ENCODE measurements around the gene PLD2.
A peak's percentile ranks its signal among the peaks of the same experiment; 100 is the strongest.
"Not testable (repeated sequence)": the region's sequence is repeated elsewhere in the genome, so short reads cannot be mapped to it uniquely, and the experiment has no call there.

PLD2 gene

DNA sequence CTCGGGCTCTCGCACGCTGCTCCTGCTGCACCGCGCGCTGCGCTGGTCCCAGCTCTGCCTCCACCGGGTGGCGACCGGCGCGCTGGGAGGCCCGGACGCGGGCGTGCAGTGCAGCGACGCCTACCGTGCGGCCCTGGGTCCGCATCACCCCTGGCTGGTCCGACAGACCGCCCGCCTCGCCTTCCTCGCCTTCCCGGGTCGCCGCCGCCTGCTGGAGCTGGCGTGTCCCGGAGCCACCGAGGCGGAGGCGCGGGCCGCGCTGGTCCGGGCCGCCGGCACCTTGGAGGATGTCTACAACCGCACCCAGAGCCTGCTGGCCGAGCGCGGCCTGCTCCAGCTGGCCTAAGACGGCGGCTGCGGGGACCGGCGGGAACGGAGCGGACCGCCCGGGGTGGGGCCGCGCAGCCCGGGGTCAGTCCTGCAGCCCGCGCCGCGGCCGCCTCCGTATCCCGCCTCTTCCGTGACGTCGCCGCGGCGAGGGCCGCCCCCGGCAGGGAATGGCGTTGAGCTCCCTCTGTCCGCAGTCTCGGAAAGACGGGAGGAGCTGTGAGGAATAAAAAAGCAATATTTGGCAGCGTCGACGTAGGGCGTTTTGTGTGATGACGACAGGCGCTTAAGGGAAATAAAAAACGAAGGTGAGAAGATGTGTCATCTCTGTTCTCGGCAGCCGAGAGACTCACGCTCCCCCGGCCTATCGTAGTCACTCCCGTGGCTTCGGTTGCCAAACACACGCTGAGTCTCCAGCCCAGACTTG, 16.8 kb upstream of the PLD2 start:
- DNase-seq: peak; percentile 60

GRCh38 chr17:4790705-4791088, 16.3 kb upstream of the PLD2 start:
- DNase-seq: no peak

- DNase-seq: no peak
These were observed 11.8 kb upstream of the PLD2 start for GRCh38 chr17:4795168-4795567.

GRCh38 chr17:4796552-4796920, 10.4 kb upstream of the PLD2 start:
- DNase-seq: peak; percentile 14

DNA sequence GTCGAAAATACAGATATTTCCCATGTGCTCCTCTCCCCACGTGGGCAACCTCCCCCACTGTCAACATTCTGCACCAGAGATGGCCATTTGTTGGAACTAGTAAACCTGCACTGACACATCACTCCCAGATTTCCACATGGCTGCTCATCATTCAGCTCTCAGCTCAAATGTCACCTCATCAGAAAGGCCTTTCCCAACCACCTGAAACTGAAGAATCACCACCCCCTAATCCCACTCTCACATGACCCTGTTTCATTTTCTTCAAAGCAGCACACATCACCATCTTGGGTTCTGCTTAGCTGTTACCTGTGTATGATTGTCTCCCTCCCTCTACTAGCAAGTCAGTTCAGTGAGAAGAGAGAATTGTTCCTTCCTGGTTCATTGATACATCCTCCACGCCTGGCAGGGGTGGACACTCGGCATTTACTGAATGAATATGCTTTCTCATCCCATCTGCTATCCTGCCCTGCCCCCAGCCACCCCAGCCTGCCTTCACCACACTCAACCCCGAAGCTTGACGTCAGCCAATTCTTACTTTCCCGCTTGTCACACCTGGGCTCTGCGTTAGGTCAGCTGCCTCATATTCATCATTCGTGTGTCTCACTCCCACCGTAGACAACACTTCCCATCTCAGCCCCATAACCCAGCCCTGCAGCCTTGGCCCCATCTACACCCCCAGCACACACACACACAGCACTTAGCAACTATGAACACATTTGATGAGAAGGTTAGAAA, 6.3 kb upstream of the PLD2 start:
- DNase-seq: no peak

- no peak for DNase-seq
These were observed 4.7 kb upstream of the PLD2 start, which contains the start of gene C17orf114 for GRCh38 chr17:4802228-4802627. C17orf114 (minus strand) TSS chr17:4802328.

- peak; percentile 11 for DNase-seq
These were observed 536 bp upstream of the PLD2 start for GRCh38 chr17:4806456-4806776.

- no peak for DNase-seq
These were observed 839 bp downstream of the PLD2 start for GRCh38 chr17:4807605-4808377.

DNA sequence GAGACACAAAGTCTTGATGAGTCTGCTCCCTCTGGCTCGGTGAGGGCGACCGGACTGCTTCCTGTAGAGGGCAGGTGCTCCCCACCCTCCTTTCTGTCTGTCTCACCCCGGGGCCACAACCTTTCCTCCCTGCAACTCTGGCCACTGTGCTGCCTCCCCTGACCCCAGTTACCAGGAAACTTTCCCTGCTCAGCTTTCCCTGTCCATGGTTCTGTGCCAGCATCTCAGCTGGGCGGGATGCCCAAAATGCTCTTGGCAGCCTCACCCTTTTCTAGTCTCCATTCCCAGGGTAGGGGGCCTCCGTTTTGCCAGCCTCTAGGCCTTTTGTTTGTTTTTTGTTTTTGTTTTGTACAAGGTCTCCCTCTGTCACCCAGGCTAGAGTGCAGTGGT, 1.4 kb downstream of the PLD2 start:
- DNase-seq: peak; percentile 37

DNA sequence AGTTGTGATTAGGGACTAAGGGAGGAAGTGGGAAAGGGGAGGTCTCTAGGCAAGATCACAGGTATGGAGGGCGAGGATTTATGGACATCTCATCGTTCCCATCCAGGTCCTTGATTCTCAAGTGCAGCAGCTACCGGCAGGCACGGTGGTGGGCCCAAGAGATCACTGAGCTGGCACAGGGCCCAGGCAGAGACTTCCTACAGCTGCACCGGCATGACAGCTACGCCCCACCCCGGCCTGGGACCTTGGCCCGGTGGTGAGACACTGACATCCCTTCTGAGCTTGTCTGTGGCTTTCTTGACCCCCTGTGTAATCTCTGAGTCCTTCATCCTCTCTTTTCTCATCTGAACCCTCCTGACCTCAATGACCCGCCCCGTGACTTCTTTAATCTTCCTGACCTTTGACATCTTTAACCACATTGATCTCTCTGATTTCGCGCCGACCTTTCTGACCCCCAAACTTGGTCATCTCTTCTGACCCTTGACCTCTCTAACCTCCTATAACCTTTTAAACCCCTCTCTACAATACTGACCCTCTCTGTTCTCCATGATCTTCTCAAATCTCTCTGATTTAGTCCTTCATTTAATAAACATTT, 3.8 kb downstream of the PLD2 start:
- no peak for DNase-seq

- no peak for DNase-seq
These were observed 4.5 kb downstream of the PLD2 start for GRCh38 chr17:4811471-4811870.

GRCh38 chr17:4812690-4813089, 5.7 kb downstream of the PLD2 start:
- DNase-seq: no peak

DNA sequence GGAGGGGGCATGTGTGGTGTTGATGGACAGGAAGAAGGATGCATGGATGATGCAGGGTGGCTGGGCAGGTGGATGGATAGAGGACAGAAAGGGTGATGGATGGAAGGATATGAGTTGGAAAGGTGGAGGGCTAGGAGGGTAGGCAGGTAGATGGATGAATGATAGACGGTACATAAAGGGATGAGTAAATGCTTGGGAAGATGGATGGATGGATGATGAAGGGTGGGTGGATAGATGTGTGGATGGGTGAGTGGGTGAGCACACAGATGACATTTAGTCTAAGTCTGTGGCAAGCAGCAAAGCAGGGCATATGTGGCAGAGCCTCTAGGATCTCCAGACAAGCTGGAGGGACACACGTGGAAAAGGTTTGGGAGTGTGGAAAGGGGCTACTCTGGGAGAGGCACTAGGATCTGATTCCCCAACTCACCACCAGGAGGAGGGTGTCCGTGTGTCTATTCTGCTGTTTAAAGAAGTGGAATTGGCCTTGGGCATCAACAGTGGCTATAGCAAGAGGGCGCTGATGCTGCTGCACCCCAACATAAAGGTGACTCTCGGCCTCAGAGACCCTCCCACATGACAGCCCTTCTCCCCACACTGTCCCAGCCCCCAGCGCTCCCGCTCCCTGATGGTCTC, 8.2 kb downstream of the PLD2 start:
- no peak for DNase-seq

DNA sequence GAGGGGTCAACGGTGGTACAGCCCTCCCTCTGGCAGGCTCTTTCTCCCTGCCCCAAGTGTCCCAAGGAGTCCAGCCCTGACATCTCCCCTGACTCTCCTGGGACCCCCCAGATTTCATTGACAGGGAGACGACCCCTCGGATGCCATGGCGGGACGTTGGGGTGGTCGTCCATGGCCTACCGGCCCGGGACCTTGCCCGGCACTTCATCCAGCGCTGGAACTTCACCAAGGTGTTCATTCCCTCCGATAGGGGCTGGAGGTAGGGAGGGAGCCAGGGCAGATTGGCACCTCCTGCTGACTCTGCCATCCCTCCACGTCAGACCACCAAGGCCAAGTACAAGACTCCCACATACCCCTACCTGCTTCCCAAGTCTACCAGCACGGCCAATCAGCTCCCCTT, 9.9 kb downstream of the PLD2 start:
- no peak for DNase-seq

DNA sequence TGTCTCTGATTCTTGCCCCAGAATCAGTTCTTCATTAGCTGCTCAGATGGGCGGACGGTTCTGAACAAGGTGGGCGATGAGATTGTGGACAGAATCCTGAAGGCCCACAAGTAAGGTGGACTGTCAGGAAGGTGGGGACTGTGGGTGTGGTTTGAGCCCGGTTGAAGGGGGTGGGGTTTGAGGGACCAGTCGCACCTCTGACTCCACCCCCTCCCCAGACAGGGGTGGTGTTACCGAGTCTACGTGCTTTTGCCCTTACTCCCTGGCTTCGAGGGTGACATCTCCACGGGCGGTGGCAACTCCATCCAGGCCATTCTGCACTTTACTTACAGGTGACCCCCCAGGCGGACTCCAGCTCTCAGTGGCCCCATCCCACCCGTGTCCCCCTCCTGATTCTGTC, 11.3 kb downstream of the PLD2 start:
- DNase-seq: no peak

DNA sequence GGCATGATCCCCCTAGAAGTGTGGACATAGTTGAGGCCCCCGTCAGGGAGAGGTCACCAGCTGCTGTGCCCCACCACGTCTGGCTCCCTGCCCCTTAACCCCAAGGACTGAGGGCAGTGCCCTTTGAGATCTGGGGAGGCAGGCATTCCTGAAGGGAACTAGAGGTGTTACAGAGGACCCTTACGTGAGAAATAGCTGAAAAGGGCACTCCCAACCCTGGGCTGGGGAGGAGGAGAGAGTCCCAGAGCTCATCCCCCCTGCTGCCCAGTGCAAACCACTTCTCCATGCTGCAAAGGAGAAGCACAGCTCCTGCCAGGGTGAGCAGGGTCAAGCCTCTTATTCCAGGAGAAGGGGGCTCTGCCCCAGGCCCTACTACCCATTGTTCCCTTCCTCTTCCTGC, 15.9 kb downstream of the PLD2 start:
- no peak for DNase-seq

DNA sequence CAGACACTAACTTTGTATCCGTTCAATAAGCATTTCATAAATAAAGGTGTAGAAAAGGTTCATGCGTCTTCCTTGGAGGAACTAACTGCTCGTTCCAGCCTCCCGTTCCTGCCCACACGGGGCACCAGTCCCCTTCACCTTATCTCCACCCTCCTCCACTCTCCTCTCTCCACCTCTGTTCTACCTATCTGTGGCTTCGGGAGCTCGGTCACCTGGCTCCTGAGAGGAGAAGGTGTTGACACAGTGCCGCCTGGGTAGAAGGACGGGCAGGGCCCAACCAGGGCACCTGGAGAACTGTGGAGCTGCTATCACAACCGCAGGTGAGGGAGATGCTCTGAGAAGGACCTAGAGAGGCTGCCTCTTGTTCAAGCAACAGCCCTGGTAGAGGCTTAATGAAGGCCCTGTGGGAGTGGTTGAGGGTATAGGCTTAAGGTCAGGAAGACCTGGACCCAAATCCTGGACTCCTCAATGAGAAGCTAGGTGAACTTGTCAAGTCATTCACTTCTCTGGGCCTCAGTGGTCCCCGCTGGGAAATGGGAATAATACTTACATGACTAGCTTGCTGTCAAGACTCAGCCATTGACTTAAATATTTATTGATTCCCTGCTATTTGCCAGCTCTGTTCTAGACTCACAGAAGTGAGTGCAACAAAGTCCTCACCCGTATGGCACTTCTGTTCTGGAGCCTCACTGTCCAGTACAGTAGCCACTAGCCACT, 16.6 kb downstream of the PLD2 start:
- DNase-seq: no peak

DNA sequence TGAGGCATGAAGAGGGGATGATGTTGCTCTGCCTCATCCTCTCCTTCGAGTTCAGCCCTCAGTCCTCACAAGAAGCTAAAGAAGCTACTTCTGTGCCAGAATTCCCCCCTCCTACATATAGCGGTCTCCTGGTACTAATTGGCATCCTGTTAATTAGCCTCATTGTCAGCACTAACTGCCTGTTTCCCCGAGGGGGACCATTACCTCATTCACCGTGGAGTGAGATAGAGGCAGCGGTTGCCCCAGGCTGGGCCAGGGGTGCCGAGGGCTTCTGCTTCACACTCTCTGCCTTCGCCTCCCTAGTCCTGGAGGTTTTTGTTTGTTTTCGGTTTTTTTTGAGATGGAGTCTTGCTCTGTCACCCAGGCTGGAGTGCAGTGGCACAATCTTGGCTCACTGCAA, 20.4 kb downstream of the PLD2 start:
- no peak for DNase-seq

GRCh38 chr17:4832829-4833177, 25.9 kb downstream of the PLD2 start:
- not testable (repeated sequence) for DNase-seq

GRCh38 chr17:4833178-4833940, 26.4 kb downstream of the PLD2 start, which contains the start of gene MINK1:
MINK1 (plus strand) TSS chr17:4833340; CDS start chr17:4833584, 244 bp downstream.
- peak; percentile 86 for DNase-seq

DNA sequence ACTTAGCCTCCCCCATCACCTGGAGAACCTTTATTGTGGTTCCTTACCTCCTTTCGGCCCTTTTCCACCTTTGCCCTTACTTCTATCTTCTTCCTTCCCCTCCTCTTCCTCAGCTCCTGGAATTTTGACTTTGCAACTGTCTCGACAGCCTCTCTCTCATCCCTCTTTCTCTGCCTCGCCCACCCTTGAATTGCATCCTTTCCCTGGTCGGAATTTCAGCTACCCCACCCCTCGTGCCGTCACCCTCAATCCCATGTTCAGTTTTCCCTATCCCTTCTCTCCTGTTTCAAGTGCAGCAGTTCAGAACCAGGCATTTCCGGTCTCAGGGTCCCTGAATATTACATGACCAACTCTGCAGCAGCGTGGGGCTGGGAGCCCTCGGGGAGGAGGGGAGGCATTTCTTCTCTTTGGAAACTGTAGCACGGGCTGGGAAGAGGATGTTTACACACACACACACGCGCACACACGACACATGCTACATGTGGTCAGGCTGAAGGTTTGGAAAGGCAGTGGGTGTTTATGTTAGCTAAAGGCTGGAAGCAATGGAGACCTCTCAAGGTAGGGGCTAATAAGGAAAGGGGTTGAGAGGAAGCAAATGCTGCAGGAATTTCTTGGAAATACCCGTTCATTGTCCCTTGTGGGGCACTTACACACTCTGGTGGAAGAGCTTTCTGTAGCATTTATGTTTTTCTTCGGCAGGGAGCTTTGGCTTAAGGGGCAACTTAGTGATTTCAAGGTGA, 27.2 kb downstream of the PLD2 start:
- no peak for DNase-seq
